ENCODE results near the gene PTAFR.

Gene PTAFR

GRCh38 chr1:28208818-28209441 is 32.4 kb upstream of the PTAFR start:
- no peak overlapping the region for H3K4me3 ChIP-seq (ENCODE audit: low read length)
- peaks cover 75% of the 10 kb centered on the region for H3K36me3 ChIP-seq (ENCODE audit: control insufficient read depth, low read length)
- no peaks in the 10 kb centered on the region; the same call in 1 of the 2 replicates for H3K4me1 ChIP-seq (ENCODE audit: control insufficient read depth, low read length)
- H4K20me1 ChIP-seq (ENCODE audit: control insufficient read depth, insufficient read depth, low read depth, low read length) = no peaks in the 10 kb centered on the region
- no peaks in the 10 kb centered on the region for H3K9me2 ChIP-seq (replicated peaks; ENCODE audit: control insufficient read depth, low read length)
- H3K9me3 ChIP-seq (ENCODE audit: control insufficient read depth, insufficient read depth, low read length) = no peaks in the 10 kb centered on the region
- peaks cover 11% of the 10 kb centered on the region for H3K79me2 ChIP-seq (ENCODE audit: control insufficient read depth, low read length)
- H3K27ac ChIP-seq (ENCODE audit: low read depth, low read length) = 0 out of 2 replicates have a peak overlapping the region, but pooled peaks have one; percentile 0
- no peak overlapping the region for H3K4me2 ChIP-seq (ENCODE audit: low read length)
- peaks cover 5% of the 10 kb centered on the region for H3F3A ChIP-seq (ENCODE audit: control insufficient read depth, insufficient read depth)
- no peak for TF ChIP-seq EZH2phosphoT487 (IDR thresholded peaks at IDR 0.05; ENCODE audit: borderline replicate concordance, low read length)
- TF ChIP-seq CTCF (IDR thresholded peaks at IDR 0.05; ENCODE audit: low read depth, low read length, poor library complexity, severe bottlenecking) = peak; percentile 73
- no peaks in the 10 kb centered on the region for H3K27me3 ChIP-seq (ENCODE audit: control insufficient read depth, low read length)

- Histone ChIP-seq H3K4me1 (ENCODE audit: control insufficient read depth, low read length) (no peaks in the 10 kb centered on the region; the same call in 1 of the 2 replicates), H3F3A (ENCODE audit: control insufficient read depth, insufficient read depth) (0 out of 2 replicates have a peak, but pooled peaks cover 4% of the 10 kb centered on the region), H3K9me3 (ENCODE audit: control insufficient read depth, insufficient read depth, low read length) (no peaks in the 10 kb centered on the region), H4K20me1 (ENCODE audit: control insufficient read depth, insufficient read depth, low read depth, low read length) (no peaks in the 10 kb centered on the region), H3K27me3 (ENCODE audit: control insufficient read depth, low read length) (no peaks in the 10 kb centered on the region), H3K9me2 (replicated peaks; ENCODE audit: control insufficient read depth, low read length) (no peaks in the 10 kb centered on the region), H3K36me3 (ENCODE audit: control insufficient read depth, low read length) (peaks cover 72% of the 10 kb centered on the region), H3K79me2 (ENCODE audit: control insufficient read depth, low read length) (peaks cover 5% of the 10 kb centered on the region), H3K27ac (ENCODE audit: low read depth, low read length) (no peak overlapping the region), H3K4me3 (ENCODE audit: low read length) (no peak overlapping the region), H3K4me2 (ENCODE audit: low read length) (no peak overlapping the region)
- TF ChIP-seq EZH2phosphoT487 (IDR thresholded peaks at IDR 0.05; ENCODE audit: borderline replicate concordance, low read length) (no peak), CTCF (IDR thresholded peaks at IDR 0.05; ENCODE audit: low read depth, low read length, poor library complexity, severe bottlenecking) (no peak)
Measured at GRCh38 chr1:28205243-28205642, 28.8 kb upstream of the PTAFR start.

- no peak for TF ChIP-seq EZH2phosphoT487 (IDR thresholded peaks at IDR 0.05; ENCODE audit: borderline replicate concordance, low read length)
- no peak for TF ChIP-seq CTCF (IDR thresholded peaks at IDR 0.05; ENCODE audit: low read depth, low read length, poor library complexity, severe bottlenecking)
- Histone ChIP-seq H3F3A (ENCODE audit: control insufficient read depth, insufficient read depth) (0 out of 2 replicates have a peak, but pooled peaks cover 2% of the 10 kb centered on the region), H3K4me1 (ENCODE audit: control insufficient read depth, low read length) (no peaks in the 10 kb centered on the region), H3K36me3 (ENCODE audit: control insufficient read depth, low read length) (peaks cover 63% of the 10 kb centered on the region), H3K9me2 (replicated peaks; ENCODE audit: control insufficient read depth, low read length) (no peaks in the 10 kb centered on the region), H3K4me3 (ENCODE audit: low read length) (no peak overlapping the region), H3K27me3 (ENCODE audit: control insufficient read depth, low read length) (no peaks in the 10 kb centered on the region), H4K20me1 (ENCODE audit: control insufficient read depth, insufficient read depth, low read depth, low read length) (no peaks in the 10 kb centered on the region), H3K27ac (ENCODE audit: low read depth, low read length) (no peak overlapping the region), H3K4me2 (ENCODE audit: low read length) (no peak overlapping the region), H3K9me3 (ENCODE audit: control insufficient read depth, insufficient read depth, low read length) (no peaks in the 10 kb centered on the region), H3K79me2 (ENCODE audit: control insufficient read depth, low read length) (no peaks in the 10 kb centered on the region)
Measured at GRCh38 chr1:28200234-28200873, 23.9 kb upstream of the PTAFR start.
